Skin of body (tissue), 2 donors: ENCODE results near the gene TUBB8B. TPM values are rescaled to one million over a fixed set of nuclear protein-coding genes. Genes with fewer than 3 reads are reported as not detected.
"Not testable (repeated sequence)": the region's sequence is repeated elsewhere in the genome, so short reads cannot be mapped to it uniquely, and the experiment has no call there.

ENCODE experiments used
- DNase-seq: peaks from one replicate; lab custom pipeline; 2025; lab: John Stamatoyannopoulos, UW
- total RNA-seq: library from RNA; depleted of rRNA; stranded (reverse); fragments of >200 nt; gene quantifications from one replicate; pipeline ENCODE4 v1.2.3, GENCODE V29; 2014

The TUBB8B gene
- total RNA-seq: not detected

GRCh38 chr18:49176-49665, at the start of gene TUBB8B:
Gene TUBB8B (minus strand): TSS chr18:49615. CDS start chr18:49557, 58 bp downstream.
- DNase-seq: not testable (repeated sequence)

DNA sequence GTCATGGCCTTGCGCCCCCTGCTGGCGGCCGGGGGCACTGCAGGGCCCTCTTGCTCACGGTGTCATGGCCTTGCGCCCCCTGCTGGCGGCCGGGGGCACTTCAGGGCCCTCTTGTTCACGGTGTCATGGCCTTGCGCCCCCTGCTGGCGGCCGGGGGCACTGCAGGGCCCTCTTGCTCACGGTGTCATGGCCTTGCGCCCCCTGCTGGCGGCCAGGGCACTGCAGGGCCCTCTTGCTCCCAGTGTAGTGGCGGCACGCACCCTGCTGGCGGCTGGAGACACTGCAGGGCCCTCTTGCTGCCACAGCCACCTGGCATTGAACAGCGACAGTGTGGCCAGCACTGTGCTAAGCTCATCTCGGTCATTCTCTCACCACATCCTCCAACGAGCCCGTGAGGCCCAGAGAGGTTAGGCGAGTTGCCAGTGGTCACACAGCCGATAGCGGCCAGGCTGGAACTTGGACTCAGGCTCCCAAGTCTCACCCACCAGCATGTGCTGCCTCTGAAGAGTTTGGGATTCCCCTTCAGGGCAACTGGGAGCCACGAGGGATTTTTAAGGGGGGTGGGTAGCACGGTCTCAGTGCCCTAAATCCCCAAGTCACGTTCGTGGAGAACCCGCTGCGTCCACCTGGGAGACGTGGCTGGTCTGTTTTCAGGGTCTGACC, 48.0 kb upstream of the TUBB8B start:
- DNase-seq: not testable (repeated sequence)

GRCh38 chr18:96767-97131, 47.3 kb upstream of the TUBB8B start:
- DNase-seq: not testable (repeated sequence)

DNA sequence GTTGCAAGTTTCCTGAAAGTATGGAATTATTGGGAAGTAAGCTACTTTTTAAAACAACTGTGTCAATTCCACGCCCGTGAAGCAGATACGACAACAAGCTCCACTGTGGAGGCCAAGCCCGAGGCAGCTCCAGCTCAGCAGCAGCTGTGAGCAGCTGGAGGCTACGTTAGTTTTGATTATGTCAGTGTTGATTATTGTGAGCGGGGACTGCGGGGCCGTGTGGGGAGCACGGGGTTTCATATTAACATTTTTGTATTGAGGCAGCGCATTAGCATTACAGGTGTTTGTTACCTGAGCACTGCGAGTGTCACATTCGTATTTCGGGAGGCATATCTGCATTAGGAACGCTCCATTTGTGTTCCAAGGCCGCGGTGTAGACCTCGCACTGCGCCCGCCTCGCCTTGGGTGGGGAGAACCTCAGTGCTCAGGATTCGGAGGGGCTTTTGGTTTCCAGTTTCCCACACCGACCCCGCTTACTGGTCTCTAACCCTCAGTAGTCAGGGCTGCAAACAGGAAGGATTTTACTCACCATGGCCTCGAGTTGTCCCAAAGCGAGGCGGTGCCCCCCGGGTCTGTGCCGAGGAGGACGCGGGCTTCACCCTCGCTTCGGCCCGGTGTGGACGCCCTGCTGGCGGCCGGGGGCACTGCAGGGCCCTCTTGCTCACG, 46.8 kb upstream of the TUBB8B start:
- DNase-seq: not testable (repeated sequence)

DNA sequence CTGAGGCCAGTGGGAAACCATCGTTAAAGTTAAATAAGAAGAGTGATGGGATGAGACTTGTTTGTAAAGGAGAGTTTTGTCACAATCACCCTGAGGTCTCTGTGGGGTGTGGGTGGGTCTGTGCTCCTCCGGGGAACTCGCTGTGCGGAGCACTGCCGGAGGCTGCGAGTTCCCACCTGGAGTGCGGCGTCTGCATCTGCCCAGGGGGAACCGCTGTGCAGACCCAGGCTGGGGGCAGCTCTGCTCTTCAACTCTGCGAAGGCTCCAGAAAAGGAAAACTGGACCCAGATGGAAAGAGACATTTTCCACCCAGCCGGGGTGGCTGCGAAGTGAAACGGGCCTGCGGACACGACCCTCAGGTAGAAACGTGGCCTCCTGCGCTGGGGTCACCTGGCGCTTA, 46.2 kb upstream of the TUBB8B start:
- not testable (repeated sequence) for DNase-seq

DNA sequence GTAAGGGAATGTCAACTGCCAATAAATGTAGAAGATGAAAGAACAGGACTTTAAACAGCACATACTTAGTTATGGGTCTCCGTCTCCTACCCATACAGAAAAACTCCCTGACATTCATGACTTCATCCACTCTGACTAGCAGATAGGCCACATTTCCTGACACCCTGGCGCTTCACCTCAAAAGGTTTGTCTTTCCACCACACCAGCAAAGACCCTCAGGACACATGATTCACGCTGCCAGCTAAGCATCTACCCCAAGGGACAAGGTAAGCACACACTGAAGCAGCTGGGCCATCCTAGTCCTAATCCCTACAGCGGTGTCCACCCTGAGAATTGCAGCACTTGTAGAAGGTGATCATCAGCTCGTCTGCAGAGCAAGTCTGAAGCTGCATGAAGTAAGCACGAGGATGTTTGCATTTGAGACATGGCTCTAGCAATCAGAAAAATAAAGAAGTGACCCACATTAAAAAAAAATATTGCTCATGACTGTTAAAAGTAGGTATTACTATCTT, 44.5 kb upstream of the TUBB8B start:
- not testable (repeated sequence) for DNase-seq

DNA sequence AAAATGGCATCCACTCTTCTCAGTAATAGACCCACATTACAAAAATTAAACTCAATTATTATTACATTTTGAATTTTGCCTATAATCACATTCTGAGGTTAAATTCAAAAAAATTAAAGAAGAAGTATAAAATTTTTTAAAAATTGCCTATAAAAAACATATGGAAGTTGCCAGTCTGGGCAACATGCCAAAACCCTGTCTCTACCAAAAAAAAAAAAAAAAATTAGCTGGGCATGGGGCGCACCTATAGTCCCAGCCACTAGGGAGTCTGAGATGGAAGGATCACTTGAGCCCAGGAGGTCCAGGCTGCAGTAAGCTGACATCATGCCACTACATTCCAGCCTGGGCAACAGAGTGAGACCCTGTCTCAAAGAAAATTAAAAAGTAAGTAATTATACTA, 42.1 kb upstream of the TUBB8B start:
- DNase-seq: not testable (repeated sequence)

DNA sequence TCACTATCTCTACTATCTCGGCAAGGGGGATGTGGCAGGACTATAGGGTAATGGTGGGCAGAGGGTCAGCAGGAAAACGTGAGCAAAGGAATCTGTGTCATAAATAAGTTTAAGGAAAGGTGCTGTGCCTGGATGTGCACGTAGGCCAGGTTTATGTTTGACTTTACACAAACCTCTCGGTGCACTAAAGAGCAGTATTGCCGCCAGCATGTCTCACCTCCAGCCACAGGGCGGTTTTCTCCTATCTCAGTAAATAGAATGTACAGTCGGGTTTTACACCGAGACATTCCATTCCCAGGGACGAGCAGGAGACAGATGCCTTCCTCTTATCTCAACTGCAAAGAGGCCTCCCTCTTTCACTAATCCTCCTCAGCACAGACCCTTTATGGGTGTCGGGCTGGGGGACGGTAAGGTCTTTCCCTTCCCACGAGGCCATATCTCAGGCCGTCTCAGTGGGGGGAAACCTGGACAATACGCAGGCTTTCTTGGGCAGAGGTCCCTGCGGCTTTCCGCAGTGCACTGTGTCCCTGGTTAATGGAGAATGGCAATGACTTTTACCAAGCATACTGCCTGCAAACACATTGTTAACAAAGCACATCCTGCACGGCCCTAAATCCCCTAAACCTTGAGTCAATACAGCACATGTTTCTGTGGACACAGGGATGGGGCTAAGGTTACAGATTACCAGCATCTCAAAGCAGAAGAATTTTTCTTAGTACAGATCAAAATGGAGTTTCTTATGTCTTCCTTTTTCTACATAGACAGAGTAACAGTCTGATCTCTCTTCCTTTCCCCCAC, 41.2 kb upstream of the TUBB8B start:
- not testable (repeated sequence) for DNase-seq

DNA sequence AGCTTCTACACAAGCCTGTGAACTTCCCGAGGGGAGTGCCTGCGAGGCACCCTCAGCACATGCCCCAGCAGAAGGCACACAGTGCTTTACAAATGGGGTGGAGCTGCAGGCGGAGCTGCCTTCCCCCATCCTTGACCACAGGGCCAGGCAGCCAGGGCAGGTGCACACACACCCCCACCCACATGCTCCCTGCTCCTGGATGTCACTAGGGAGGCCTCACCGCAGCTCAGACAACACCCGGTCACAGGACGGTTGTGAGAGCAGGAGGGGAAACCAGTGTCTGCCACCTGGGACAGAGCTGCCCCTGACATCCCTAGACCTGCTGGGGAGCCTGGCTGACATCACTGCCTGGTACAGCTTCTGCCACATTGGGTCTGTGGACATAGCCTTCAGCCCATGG, 39.7 kb upstream of the TUBB8B start:
- DNase-seq: not testable (repeated sequence)

- not testable (repeated sequence) for DNase-seq
Measured at GRCh38 chr18:84801-85200, 35.4 kb upstream of the TUBB8B start.

- DNase-seq: not testable (repeated sequence)
Measured at GRCh38 chr18:82626-83209, 33.3 kb upstream of the TUBB8B start.

DNA sequence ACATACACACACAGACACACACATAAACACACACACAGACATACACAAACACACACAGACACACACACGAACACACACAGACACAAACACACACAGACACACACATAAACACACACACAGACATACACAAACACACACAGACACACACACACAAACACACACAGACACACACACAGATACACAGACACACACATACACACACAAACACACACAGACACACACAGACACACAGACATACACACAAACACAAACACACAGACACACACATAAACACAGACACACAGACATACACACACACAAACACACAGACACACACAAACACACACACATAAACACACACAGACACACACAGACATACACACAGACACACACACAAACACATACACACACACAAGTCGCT, 31.5 kb upstream of the TUBB8B start:
- not testable (repeated sequence) for DNase-seq

DNA sequence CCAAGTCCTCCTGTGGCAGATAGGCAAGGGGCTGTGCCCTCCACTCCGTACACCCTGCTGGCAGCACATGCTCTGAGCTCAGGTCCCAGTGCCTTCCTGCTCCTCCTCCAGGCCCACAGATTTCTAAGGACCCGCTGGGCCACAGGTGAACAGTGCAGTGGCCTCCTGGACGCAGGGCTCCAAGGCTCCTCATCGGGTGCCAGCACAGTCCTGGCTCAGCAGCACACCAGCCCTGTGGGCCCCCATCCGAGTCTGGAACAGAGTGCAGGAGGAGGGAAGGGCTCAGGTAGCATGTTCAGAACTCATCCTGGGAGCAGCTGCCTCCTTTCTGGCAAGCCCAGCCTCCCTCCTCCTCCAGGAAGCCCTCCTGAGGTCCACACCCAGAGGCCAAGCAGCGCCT, 30.8 kb upstream of the TUBB8B start:
- DNase-seq: not testable (repeated sequence)

DNA sequence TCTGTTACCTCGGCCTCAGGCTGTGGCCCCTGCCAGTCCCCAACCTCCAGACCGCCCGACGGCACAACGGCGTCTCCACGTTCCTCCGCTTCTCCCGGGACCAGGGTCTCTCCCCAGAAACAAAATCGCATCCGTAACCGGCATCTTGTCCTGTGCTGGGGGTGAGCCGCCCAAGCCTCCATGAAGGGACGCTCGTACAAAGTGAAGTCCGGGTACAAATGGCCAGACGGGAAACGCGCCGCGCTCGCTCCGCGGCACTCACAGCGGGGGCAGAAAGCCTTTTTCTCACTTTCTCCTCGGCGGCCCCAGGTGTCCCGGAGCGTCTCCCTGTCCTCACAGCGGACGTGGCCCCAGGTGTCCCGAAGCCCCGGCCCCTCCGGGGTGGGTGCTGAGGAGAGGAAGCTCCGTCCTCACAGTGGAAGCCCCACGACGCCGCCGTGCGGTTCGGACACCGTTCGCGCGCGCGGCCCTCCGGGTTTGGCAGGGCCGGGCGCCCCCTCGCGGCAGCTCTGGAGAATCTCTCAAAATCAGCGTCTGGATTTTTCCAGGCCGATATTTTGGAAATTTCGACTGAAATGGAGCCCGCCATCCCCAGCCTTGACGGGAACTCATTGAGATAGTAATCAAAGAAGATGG, 26.2 kb upstream of the TUBB8B start:
- DNase-seq: not testable (repeated sequence)

DNA sequence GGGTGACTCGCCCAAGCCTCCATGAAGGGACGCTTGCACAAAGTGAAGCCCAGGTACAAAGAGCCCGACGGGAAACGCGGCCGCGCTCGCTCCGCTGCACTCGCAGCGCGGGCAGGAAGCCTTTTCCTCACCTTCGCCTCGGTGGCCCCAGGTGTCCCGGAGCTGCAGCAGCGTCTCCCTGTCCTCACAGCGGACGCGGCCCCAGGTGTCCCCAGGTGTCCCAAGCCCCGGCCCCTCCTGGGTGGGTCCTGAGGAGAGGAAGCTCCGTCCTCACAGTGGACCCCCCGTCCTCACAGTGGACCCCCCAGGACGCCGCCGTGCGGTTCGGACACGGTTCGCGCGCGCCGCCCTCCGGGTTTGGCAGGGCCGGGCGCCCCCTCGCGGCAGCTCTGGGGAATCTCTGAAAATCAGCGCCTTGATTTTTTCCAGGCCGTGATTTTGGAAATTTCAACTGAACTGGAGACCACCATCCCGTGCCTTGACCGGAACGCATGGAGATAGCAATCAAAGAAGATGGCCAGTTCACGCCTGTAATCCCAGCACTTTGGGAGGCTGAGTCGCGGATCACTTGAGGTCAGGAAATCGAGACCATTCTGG, 23.9 kb upstream of the TUBB8B start:
- not testable (repeated sequence) for DNase-seq

DNA sequence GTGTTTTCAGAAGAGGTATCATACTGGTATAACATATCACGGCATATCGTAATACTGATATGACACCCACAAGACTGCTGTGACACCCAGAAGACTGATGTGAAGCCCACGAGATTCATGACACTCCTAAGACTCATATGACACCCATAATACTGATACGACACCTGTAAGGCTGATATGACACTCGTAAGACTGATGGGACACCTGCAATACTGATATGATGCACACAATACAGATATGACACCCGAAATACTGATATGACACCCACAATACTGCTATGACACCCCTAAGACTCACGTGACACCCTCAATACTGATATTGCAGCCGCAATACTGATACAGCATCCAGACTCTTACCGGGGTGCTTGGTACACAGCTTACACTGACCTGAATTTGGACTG, 18.3 kb upstream of the TUBB8B start:
- DNase-seq: not testable (repeated sequence)

GRCh38 chr18:64279-64678, 14.9 kb upstream of the TUBB8B start:
- not testable (repeated sequence) for DNase-seq

GRCh38 chr18:63656-64055, 14.2 kb upstream of the TUBB8B start:
- DNase-seq: not testable (repeated sequence)

GRCh38 chr18:54388-54787, 5.0 kb upstream of the TUBB8B start:
- not testable (repeated sequence) for DNase-seq

DNA sequence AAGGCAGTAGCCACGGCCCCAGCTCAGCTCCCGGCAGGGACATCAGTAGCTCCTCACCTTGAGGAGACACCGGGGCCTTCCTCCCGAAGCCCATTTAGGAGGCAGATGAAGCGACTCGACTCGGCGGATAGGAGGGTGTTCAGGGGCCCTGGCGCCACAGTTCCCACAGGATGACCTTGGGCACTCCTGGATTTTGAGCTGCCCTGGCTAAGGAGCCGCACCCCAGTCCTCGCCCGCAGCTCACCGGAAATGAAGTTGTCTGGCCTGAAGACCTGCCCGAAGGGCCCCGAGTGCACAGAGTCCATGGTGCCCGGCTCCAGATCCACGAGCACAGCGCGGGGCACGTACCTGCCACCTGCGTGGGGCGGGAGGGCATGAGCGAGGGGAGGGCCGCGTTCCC, 719 bp downstream of the TUBB8B start:
- not testable (repeated sequence) for DNase-seq
